ENCODE data around the gene COL13A1.
A peak's percentile ranks its signal among the peaks of the same experiment; 100 is the strongest.

COL13A1 gene

DNA sequence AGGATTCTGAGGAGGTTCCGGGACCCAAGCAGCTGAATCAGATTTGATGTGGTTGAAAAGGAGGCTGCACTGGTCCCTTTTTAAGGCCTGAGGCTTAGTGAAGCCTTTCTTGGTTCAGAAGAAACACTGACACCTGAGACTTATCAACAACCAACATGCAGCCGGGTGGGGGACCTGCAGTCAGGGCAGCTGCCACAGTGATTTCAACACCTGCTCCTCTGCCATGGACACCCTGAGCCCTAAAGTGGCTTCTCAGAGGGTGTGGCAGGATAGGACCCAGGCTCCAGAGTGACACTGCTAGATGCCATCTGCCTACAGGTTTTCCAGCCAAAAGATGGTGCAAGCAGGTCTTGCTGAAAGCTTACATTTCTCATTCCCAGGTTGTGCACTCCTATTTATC, 99.3 kb downstream of the COL13A1 start:
- Histone ChIP-seq H3K4me1 (peaks cover 0 to 29% (median 21%) of the 10 kb centered on the region in 4 donors), H3K36me3 (no peaks in the 10 kb centered on the region), H3K9me3 (no peaks in the 10 kb centered on the region), H3K27me3 (no peaks in the 10 kb centered on the region), H3K27ac (peak overlapping the region in 1 of 2 donors; percentile 28), H3K4me3 (no peak overlapping the region)
- intact Hi-C loops (cut with DNase I; ENCODE audit: low total_unique reads) = no loop called here
- TF ChIP-seq, protein P1, sequence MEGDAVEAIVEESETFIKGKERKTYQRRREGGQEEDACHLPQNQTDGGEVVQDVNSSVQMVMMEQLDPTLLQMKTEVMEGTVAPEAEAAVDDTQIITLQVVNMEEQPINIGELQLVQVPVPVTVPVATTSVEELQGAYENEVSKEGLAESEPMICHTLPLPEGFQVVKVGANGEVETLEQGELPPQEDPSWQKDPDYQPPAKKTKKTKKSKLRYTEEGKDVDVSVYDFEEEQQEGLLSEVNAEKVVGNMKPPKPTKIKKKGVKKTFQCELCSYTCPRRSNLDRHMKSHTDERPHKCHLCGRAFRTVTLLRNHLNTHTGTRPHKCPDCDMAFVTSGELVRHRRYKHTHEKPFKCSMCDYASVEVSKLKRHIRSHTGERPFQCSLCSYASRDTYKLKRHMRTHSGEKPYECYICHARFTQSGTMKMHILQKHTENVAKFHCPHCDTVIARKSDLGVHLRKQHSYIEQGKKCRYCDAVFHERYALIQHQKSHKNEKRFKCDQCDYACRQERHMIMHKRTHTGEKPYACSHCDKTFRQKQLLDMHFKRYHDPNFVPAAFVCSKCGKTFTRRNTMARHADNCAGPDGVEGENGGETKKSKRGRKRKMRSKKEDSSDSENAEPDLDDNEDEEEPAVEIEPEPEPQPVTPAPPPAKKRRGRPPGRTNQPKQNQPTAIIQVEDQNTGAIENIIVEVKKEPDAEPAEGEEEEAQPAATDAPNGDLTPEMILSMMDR (IDR thresholded peaks at IDR 0.05) = no peak
- no peak for DNase-seq

DNA sequence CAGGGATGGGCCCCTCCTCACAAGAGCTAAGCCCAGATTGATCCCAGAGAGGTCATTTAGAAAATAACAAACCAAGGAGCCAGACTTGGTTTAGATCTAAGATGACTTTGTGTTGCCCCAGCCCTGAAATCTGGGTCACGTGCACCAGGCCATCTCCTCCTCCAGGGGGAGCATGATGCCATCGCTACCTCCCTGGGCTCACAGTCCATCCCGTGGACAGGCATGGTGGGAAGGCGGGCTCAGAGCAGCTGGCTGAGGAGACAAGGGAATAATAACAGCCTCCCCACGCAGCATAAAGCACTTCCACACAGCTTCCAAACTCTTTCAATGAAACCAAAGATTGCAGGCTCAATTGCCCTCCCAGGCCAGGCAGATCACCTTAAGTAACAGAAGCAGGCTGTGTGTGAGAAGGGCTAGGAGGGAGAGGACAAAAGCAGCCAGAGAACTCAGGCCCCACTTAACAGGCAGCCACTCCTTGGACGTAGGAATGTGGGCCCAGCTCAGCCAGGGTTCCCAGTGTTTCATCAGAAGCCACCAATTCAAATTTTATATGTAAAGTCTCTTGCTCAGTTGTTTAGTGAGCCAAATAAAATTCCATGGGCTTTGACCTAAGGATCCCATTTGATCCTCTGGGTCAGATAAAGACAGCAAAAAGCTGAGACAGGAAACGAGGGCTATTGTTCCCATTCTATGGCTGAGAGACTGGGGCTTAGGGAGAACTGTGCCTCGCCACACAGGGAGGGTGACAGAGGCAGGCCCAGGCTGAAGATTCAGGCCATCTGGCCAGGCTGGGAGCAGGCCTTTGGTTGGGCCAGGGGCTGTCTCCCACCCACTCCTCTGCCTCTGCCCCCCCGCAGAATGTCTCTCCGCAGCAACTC, 100.2 kb downstream of the COL13A1 start:
- intact Hi-C loops (cut with DNase I; ENCODE audit: low total_unique reads) = no loop called here
- H3K36me3 ChIP-seq = no peaks in the 10 kb centered on the region
- H3K4me3 ChIP-seq = no peak overlapping the region
- no peaks in the 10 kb centered on the region for H3K27me3 ChIP-seq
- peak overlapping the region; percentile 21 to 28 for H3K27ac ChIP-seq
- no peaks in the 10 kb centered on the region for H3K9me3 ChIP-seq
- peak in 1 of 2 donors; percentile 51 for DNase-seq
- TF ChIP-seq, protein P1 (IDR thresholded peaks at IDR 0.05) = peak; percentile 59 to 69
- H3K4me1 ChIP-seq = peaks cover 0 to 29% (median 21%) of the 10 kb centered on the region in 4 donors

DNA sequence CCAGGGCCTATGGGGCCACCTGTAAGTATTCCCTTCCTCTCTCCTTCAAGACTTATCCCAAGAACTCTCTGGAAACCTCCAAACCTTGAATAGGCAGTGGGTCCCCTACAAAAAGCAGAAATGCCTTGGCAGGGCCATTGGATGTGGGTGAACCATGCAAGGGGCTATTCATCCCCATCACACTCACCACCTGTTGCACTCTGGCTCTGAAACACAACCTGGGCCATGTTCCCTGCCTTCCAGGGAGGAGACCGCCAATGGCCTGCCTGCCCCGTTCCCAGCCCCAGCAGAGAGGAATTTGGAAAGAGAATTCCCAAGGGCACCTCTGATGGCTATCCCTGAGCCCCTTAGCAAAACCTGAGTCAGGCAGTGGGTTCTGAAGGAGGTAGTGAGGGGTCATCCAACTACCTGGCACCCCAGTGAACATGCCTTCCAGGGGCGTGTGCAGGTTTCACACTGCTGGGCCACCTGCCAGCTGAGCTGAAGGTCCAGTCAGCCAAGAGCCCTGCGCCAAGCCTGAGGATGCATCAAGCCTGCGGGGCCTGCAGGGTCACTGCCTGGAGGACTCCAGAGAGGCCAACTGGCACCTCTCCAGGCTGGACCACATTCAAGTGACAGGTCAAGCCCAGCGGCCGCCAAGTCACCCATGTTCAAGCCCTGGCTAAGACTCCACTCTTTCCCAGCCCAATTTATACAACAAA, 101.3 kb downstream of the COL13A1 start:
- TF ChIP-seq, protein P1 (IDR thresholded peaks at IDR 0.05) = no peak
- Histone ChIP-seq H3K36me3 (no peaks in the 10 kb centered on the region), H3K27me3 (no peaks in the 10 kb centered on the region), H3K4me1 (peaks cover 0 to 29% (median 21%) of the 10 kb centered on the region in 4 donors), H3K9me3 (no peaks in the 10 kb centered on the region), H3K27ac (peak overlapping the region; percentile 21 to 28), H3K4me3 (no peak overlapping the region)
- intact Hi-C loops (cut with DNase I; ENCODE audit: low total_unique reads) = no loop called here
- DNase-seq = peak in 1 of 2 donors; percentile 53

DNA sequence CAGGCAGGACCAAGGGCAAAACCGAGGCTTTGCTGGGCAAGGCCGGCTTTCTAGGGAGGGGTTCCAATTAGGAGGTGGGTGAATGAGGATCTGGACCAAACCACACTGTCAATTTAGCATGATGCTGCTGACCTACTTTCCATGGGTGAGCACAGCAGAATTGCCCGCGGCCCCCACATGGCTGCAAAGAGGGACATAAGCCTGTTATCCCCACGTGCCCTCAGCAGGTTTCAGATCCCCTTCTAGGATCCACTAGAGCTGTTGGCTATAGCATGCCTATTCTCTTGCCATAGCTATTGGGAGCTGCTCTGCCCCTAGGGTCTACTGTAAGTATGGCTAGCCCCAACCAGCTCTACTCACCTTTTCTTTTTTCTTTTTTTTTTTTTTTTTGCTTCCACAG, 102.8 kb downstream of the COL13A1 start:
- TF ChIP-seq, protein P1 (IDR thresholded peaks at IDR 0.05) = no peak
- Histone ChIP-seq H3K27me3 (no peaks in the 10 kb centered on the region), H3K4me3 (no peak overlapping the region), H3K9me3 (no peaks in the 10 kb centered on the region), H3K36me3 (no peaks in the 10 kb centered on the region), H3K4me1 (peaks cover 0 to 29% (median 24%) of the 10 kb centered on the region in 4 donors), H3K27ac (no peak overlapping the region)
- intact Hi-C loops (cut with DNase I; ENCODE audit: low total_unique reads) = no loop called here
- no peak for DNase-seq

GRCh38 chr10:69906425-69906824, 104.7 kb downstream of the COL13A1 start:
- no peaks in the 10 kb centered on the region for H3K9me3 ChIP-seq
- no peak for DNase-seq
- no peaks in the 10 kb centered on the region for H3K36me3 ChIP-seq
- TF ChIP-seq, protein P1 (IDR thresholded peaks at IDR 0.05) = no peak
- H3K4me3 ChIP-seq = no peak overlapping the region
- peaks cover 0 to 45% (median 37%) of the 10 kb centered on the region in 4 donors for H3K4me1 ChIP-seq
- H3K27ac ChIP-seq = no peak overlapping the region
- no peaks in the 10 kb centered on the region for H3K27me3 ChIP-seq
- intact Hi-C loops (cut with DNase I; ENCODE audit: low total_unique reads) = no loop called here

Data from tibial artery (tissue), 4 donors.